Heart left ventricle (tissue), 16 donors: ENCODE results near the gene METTL9. TPM values are rescaled to one million over a fixed set of nuclear protein-coding genes. Genes with fewer than 3 reads are reported as not detected.
A peak's percentile ranks its signal among the peaks of the same experiment; 100 is the strongest.

Experiments used
- ATAC-seq, 4 donors: fragments of 200-7000 bp; cut with Tn5 transposase; one replicate each; pipeline ENCODE4 v1.9.1; 2020 to 2022; ENCODE audit warnings: moderate library complexity in 4 of 4, mild to moderate bottlenecking in 3 of 4, moderate number of reproducible peaks in 1 of 4
- DNase-seq, 5 donors: peaks; one replicate each; pipeline ENCODE4 v3.0.0-alpha.2; 2020
- H3K27ac ChIP-seq, 12 donors: fragments of 200-600 bp; sonication (generic) in 4 of 12; one replicate each; pipeline versions ENCODE4 v1.5.0 to v1.8.0; 2016 to 2022; ENCODE audit warnings: mild to moderate bottlenecking in 2 of 12
- H3K27me3 ChIP-seq, 9 donors: fragments of 200-600 bp; sonication (generic) in 2 of 9; one replicate each; pipeline versions ENCODE4 v1.5.1 to v1.8.0; 2016 to 2022; ENCODE audit warnings: mild to moderate bottlenecking in 3 of 9
- H3K36me3 ChIP-seq, 9 donors: fragments of 200-600 bp; sonication (generic) in 2 of 9; one replicate each; pipeline versions ENCODE4 v1.5.0 to v1.8.0; 2018 to 2022; ENCODE audit warnings: mild to moderate bottlenecking in 2 of 9
- H3K4me1 ChIP-seq, 12 donors: fragments of 200-600 bp; sonication (generic) in 4 of 12; one replicate each; pipeline versions ENCODE4 v1.5.0 to v1.8.0; 2016 to 2022; ENCODE audit warnings: mild to moderate bottlenecking in 3 of 12
- H3K4me3 ChIP-seq, 12 donors: fragments of 200-600 bp; sonication (generic) in 4 of 12; one replicate each; pipeline versions ENCODE4 v1.5.0 to v1.8.0; 2017 to 2022; ENCODE audit warnings: mild to moderate bottlenecking in 9 of 12, moderate library complexity in 4 of 12
- H3K9me3 ChIP-seq, 12 donors: fragments of 200-600 bp; sonication (generic) in 4 of 12; one replicate each; pipeline versions ENCODE4 v1.5.0 to v1.8.0; 2016 to 2022; ENCODE audit warnings: mild to moderate bottlenecking in 1 of 12
- CTCF ChIP-seq, 12 donors: fragments of 200-600 bp; sonication (generic) in 4 of 12; IDR thresholded peaks; one replicate each; pipeline versions ENCODE4 v1.5.0 to v1.8.0; 2018 to 2022; ENCODE audit warnings: antibody characterized with exemption in 12 of 12, mild to moderate bottlenecking in 5 of 12
- POLR2A ChIP-seq, 2 donors: fragments of 450-650 bp; IDR thresholded peaks; one replicate each; pipeline ENCODE4 v1.6.1; 2017; ENCODE audit warnings: antibody characterized with exemption in 2 of 2, mild to moderate bottlenecking in 2 of 2, moderate library complexity in 2 of 2
- WGBS, 4 donors: extraction: QIAGEN DNeasy Blood & Tissue Kit in 2 of 4; methylation state at CpG; one replicate each; pipeline versions ENCODE4 v1.1.5 to v1.1.7; 2013 to 2018; 5-methylcytosine and 5-hydroxymethylcytosine counted together
- intact Hi-C, 10 donors: fragments of 100-400 bp; cut with DNase I; formaldehyde crosslinking; loops; one replicate each; pipeline versions ENCODE4 v1.11.1 to v1.14.2; 2022
- polyA plus RNA-seq, 2 donors: library from polyadenylated mRNA; stranded (reverse); fragments of 200-250 nt; gene quantifications; one replicate each; pipeline ENCODE4 v1.2.3, GENCODE V29; 2013
- total RNA-seq, 9 donors: library from RNA; depleted of rRNA in 2 of 9; stranded (reverse); fragments of >200 nt in 2 of 9; fragmentation: NEBNext Ultra II Directional in 3 of 9; extraction: Animal tissue kit (Norgen Biotek cat#: 25700) in 3 of 9; gene quantifications; one replicate each; pipeline versions ENCODE4 v1.1.0 to v1.2.4, GENCODE V29; 2016 to 2023
- donor health status: ischemic (EF 13 %, LVEDD 7.1; RV severe dilation, severe dysfunction).
- donor health status: healthy with polysubstance abuse.
- donor health status: DM: no; HTN: yes; CAD: no.
- donor health status: DM: no; HTN: no; CAD: no.
- donor health status: ischemic (EF 25% LVEDD 6.9; RV normal size, moderate dysfunction).
- donor health status: ischemic (EF 25% LVEDD 5.7; RV mildly dilated, moderate dysfunction).
- donor health status: healthy.
- donor health status: DM: yes; HTN: yes; CAD: no.
- donor health status: ischemic (EF 35%, LVEDD 5.7; RV mildly dilated, moderate dysfunction).
- donor health status: nonischemic (EF 11% LVEDD 7.7; RV severe dilation, severe dysfunction).
- donor health status: DM: yes; HTN: yes; CAD: no.
- donor health status: PGD.
- donor health status: ischemic (EF 29% LVEDD 5.4; RV normal size, mild dysfunction).
- donor health status: nonischemic (EF 23%, LVEDD 6.1; RV moderate dilation, normal function).

Gene METTL9
- total and polyA plus RNA-seq, 11 donors = 12.2 to 70.6 (median 55.0) TPM

GRCh38 chr16:21608639-21609328, 9.4 kb downstream of the METTL9 start:
- Histone ChIP-seq H3K9me3 (no peaks in the 10 kb centered on the region), H3K27ac (no peak overlapping the region), H3K4me1 (peaks cover 0 to 84% (median 42%) of the 10 kb centered on the region in 12 donors), H3K27me3 (no peaks in the 10 kb centered on the region), H3K4me3 (no peak overlapping the region), H3K36me3 (peaks cover 0 to 6% (median 0%) of the 10 kb centered on the region in 9 donors)
- intact Hi-C loops = no loop called here
- TF ChIP-seq POLR2A (IDR thresholded peaks at IDR 0.05) (no peak), CTCF (IDR thresholded peaks at IDR 0.05) (no peak)
- 84 to 96% (median 88%) methylated on average over 3 of the region's 3 CpGs for WGBS, 4 donors
- no peak for DNase-seq
- peak in 1 of 4 donors; percentile 55 for ATAC-seq

- DNase-seq = no peak
- no peaks in the 10 kb centered on the region for H3K9me3 ChIP-seq
- H3K36me3 ChIP-seq = peaks cover 0 to 8% (median 0%) of the 10 kb centered on the region in 9 donors
- WGBS, 4 donors = 65 to 69% (median 67%) methylated on average over 3 of the region's 3 CpGs
- TF ChIP-seq POLR2A (IDR thresholded peaks at IDR 0.05) (no peak), CTCF (IDR thresholded peaks at IDR 0.05) (no peak)
- peaks cover 0 to 71% (median 33%) of the 10 kb centered on the region in 12 donors for H3K4me1 ChIP-seq
- H3K4me3 ChIP-seq = no peak overlapping the region
- H3K27ac ChIP-seq = no peak overlapping the region
- H3K27me3 ChIP-seq = no peaks in the 10 kb centered on the region
- ATAC-seq = no peak
- intact Hi-C loops = no loop called here
Observed at GRCh38 chr16:21610006-21610544, 10.7 kb downstream of the METTL9 start.

DNA sequence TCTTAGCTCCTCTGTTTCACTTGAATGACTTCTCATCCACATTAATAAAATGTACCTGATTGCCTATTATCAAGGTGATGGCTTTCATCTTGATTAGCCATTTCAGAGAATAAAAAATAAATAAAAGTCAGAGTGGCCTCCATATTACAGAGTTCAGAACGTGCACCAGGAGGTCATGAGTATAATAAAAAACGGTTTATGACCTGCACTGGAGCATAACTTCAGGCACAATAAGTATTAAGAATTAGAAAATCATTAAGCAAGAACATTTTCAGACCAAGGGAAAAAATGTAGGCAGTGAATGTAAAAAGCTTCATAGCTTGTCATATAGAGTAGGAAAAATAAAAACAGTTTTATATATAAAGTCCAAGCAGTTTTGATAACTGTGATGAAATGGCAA, 11.4 kb downstream of the METTL9 start:
- Histone ChIP-seq H3K27me3 (no peaks in the 10 kb centered on the region), H3K4me1 (peaks cover 0 to 67% (median 32%) of the 10 kb centered on the region in 12 donors), H3K36me3 (peaks cover 0 to 8% (median 0%) of the 10 kb centered on the region in 9 donors), H3K4me3 (no peak overlapping the region), H3K27ac (no peak overlapping the region), H3K9me3 (no peaks in the 10 kb centered on the region)
- no peak for ATAC-seq
- DNase-seq = no peak
- intact Hi-C loops = no loop called here
- 59 to 83% (median 83%) methylated on average over 2 of the region's 2 CpGs for WGBS, 4 donors
- TF ChIP-seq CTCF (IDR thresholded peaks at IDR 0.05) (no peak), POLR2A (IDR thresholded peaks at IDR 0.05) (no peak)

DNA sequence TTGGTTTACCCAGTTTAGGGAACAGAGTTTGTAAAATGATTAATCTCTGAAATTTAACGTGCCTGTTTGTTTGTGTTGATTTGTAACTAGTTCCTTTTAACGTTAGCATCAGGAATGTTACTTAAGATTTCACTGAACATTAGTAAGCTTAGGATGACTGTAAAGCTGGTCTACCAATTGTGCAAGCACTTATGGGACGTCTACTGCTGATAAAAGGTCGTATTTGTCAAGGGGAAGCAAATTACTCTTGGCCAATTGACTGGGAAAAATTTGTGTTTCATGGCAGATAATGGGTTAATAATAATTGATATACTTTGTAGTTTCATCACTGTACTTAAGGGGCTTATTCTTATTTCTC, 11.8 kb downstream of the METTL9 start:
- peaks cover 0 to 8% (median 0%) of the 10 kb centered on the region in 9 donors for H3K36me3 ChIP-seq
- WGBS, 4 donors = 34 to 48% (median 44%) methylated on average over 4 of the region's 4 CpGs
- DNase-seq = no peak
- ATAC-seq = no peak
- intact Hi-C loops = no loop called here
- TF ChIP-seq CTCF (IDR thresholded peaks at IDR 0.05) (no peak), POLR2A (IDR thresholded peaks at IDR 0.05) (no peak)
- H3K27me3 ChIP-seq = no peaks in the 10 kb centered on the region
- no peaks in the 10 kb centered on the region for H3K9me3 ChIP-seq
- H3K27ac ChIP-seq = no peak overlapping the region
- H3K4me3 ChIP-seq = no peak overlapping the region
- H3K4me1 ChIP-seq = peaks cover 0 to 67% (median 31%) of the 10 kb centered on the region in 12 donors
